Colonic mucosa (tissue), 4 donors: ENCODE data around the gene SLC25A38. TPM values are rescaled to one million over a fixed set of nuclear protein-coding genes. Genes with fewer than 3 reads are reported as not detected.

Source experiments
- DNase-seq: peaks from one replicate; pipeline ENCODE4 v3.0.0-alpha.2; 2020
- H3K27ac ChIP-seq: fragments of 200-600 bp; one replicate; pipeline ENCODE4 v1.8.0; 2021
- H3K27me3 ChIP-seq: fragments of 200-600 bp; one replicate; pipeline ENCODE4 v1.8.0; 2021
- H3K36me3 ChIP-seq: fragments of 200-600 bp; one replicate; pipeline ENCODE4 v1.8.0; 2021
- H3K4me1 ChIP-seq: fragments of 200-600 bp; one replicate; pipeline ENCODE4 v1.8.0; 2021; ENCODE audit warnings: mild to moderate bottlenecking
- H3K4me3 ChIP-seq: fragments of 200-600 bp; one replicate; pipeline ENCODE4 v1.8.0; 2021
- H3K9ac ChIP-seq, 2 donors: one replicate each; pipeline ENCODE4 v1.7.0; 2013; ENCODE audit warnings: control low read depth in 2 of 2, low read depth in 2 of 2, low read length in 2 of 2
- H3K9me3 ChIP-seq: fragments of 200-600 bp; one replicate; pipeline ENCODE4 v1.8.0; 2021
- CTCF ChIP-seq: fragments of 200-600 bp; IDR thresholded peaks from one replicate; pipeline ENCODE4 v1.8.0; 2022; ENCODE audit warnings: antibody characterized with exemption, mild to moderate bottlenecking
- intact Hi-C: fragments of 100-400 bp; cut with DNase I; formaldehyde crosslinking; loops from one replicate; pipeline ENCODE4 v1.14.1; 2022
- total RNA-seq, 2 donors: library from RNA; stranded (reverse); fragmentation: NEBNext Ultra II Directional in 1 of 2; extraction: Animal tissue kit (Norgen Biotek cat#: 25700) in 1 of 2; gene quantifications; one replicate each; pipeline ENCODE4 v1.2.1, GENCODE V29; 2021
- donor health status: healthy.
- donor health status: DM: no; HTN: no; CAD: no.
- donor health status: DM: no; HTN: no; CAD: no.

Gene SLC25A38
- total RNA-seq, 2 donors from 2014 or later: 41.7 to 45.5 TPM

GRCh38 chr3:39390181-39390580, 7.0 kb downstream of the SLC25A38 start:
- Histone ChIP-seq H3K4me3 (no peak overlapping the region), H3K27ac (no peak overlapping the region), H3K27me3 (no peaks in the 10 kb centered on the region), H3K4me1 (peaks cover 15% of the 10 kb centered on the region), H3K9me3 (no peaks in the 10 kb centered on the region), H3K36me3 (no peaks in the 10 kb centered on the region), H3K9ac (no peak overlapping the region)
- no peak for TF ChIP-seq CTCF
- intact Hi-C loops: no loop called here
- DNase-seq: no peak

- H3K4me3 ChIP-seq: no peak overlapping the region
- H3K27ac ChIP-seq: no peak overlapping the region
- peaks cover 4% of the 10 kb centered on the region for H3K36me3 ChIP-seq
- H3K9me3 ChIP-seq: no peaks in the 10 kb centered on the region
- no peaks in the 10 kb centered on the region for H3K27me3 ChIP-seq
- intact Hi-C loops: no loop called here
- no peak overlapping the region for H3K9ac ChIP-seq
- no peak for TF ChIP-seq CTCF
- DNase-seq: no peak
- H3K4me1 ChIP-seq: no peaks in the 10 kb centered on the region
These were observed 13.5 kb downstream of the SLC25A38 start for GRCh38 chr3:39396690-39397089.

- Histone ChIP-seq H3K4me3 (no peak overlapping the region), H3K4me1 (no peaks in the 10 kb centered on the region), H3K36me3 (peaks cover 4% of the 10 kb centered on the region), H3K9me3 (no peaks in the 10 kb centered on the region), H3K9ac (no peak overlapping the region), H3K27me3 (no peaks in the 10 kb centered on the region), H3K27ac (no peak overlapping the region)
- DNase-seq: no peak
- no peak for TF ChIP-seq CTCF
- intact Hi-C loops: no loop called here
These were observed 15.5 kb downstream of the SLC25A38 start for GRCh38 chr3:39398700-39399099.

- H3K9ac ChIP-seq: no peak overlapping the region
- DNase-seq: no peak
- no peak overlapping the region for H3K4me3 ChIP-seq
- no peaks in the 10 kb centered on the region for H3K27me3 ChIP-seq
- intact Hi-C loops: no loop called here
- TF ChIP-seq CTCF: no peak
- H3K9me3 ChIP-seq: no peaks in the 10 kb centered on the region
- no peaks in the 10 kb centered on the region for H3K4me1 ChIP-seq
- H3K36me3 ChIP-seq: no peaks in the 10 kb centered on the region
- no peak overlapping the region for H3K27ac ChIP-seq
These were observed 18.8 kb downstream of the SLC25A38 start for GRCh38 chr3:39401983-39402382.

GRCh38 chr3:39404943-39405686, 21.9 kb downstream of the SLC25A38 start:
- Histone ChIP-seq H3K4me3 (no peak overlapping the region), H3K36me3 (peaks cover 5% of the 10 kb centered on the region), H3K9me3 (no peaks in the 10 kb centered on the region), H3K27ac (no peak overlapping the region), H3K27me3 (no peaks in the 10 kb centered on the region), H3K4me1 (peaks cover 11% of the 10 kb centered on the region), H3K9ac (no peak overlapping the region)
- intact Hi-C loops: no loop called here
- TF ChIP-seq CTCF: no peak
- no peak for DNase-seq
